CD4-positive, alpha-beta T cell treated with Interleukin-6 at 100 ng/mL for 8 hours (primary cell): ENCODE measurements around the gene TMEM175.
"Not testable (repeated sequence)": the region's sequence is repeated elsewhere in the genome, so short reads cannot be mapped to it uniquely, and the experiment has no call there.

ENCODE experiments used
- DNase-seq: peaks from one replicate; pipeline ENCODE4 v3.0.0-alpha.2; 2020; ENCODE audit warnings: mixed read lengths, low spot score

Gene TMEM175

GRCh38 chr4:989722-990471 is 57.6 kb downstream of the TMEM175 start:
- DNase-seq = no peak

GRCh38 chr4:990746-991367 is 58.6 kb downstream of the TMEM175 start:
- DNase-seq = no peak

GRCh38 chr4:991451-992296 is 59.4 kb downstream of the TMEM175 start:
- no peak for DNase-seq

- DNase-seq = no peak
These were observed 60.2 kb downstream of the TMEM175 start for GRCh38 chr4:992297-993110.

- no peak for DNase-seq
These were observed 61.1 kb downstream of the TMEM175 start, which contains the start of gene SLC26A1 for GRCh38 chr4:993111-994029. TSS of gene SLC26A1 (minus strand) at chr4:993404. CDS start at chr4:991703, 1,701 bp downstream.

- DNase-seq = no peak
These were observed 63.2 kb downstream of the TMEM175 start for GRCh38 chr4:995311-996026.

GRCh38 chr4:996030-996996 is 64.1 kb downstream of the TMEM175 start:
- no peak for DNase-seq

- DNase-seq = no peak
These were observed 64.7 kb downstream of the TMEM175 start for GRCh38 chr4:996997-997374.

- DNase-seq = no peak
These were observed 65.3 kb downstream of the TMEM175 start for GRCh38 chr4:997375-998071.

- no peak for DNase-seq
These were observed 65.9 kb downstream of the TMEM175 start for GRCh38 chr4:998096-998691.

- not testable (repeated sequence) for DNase-seq
These were observed 67.1 kb downstream of the TMEM175 start for GRCh38 chr4:999240-999863.

- no peak for DNase-seq
These were observed 67.7 kb downstream of the TMEM175 start for GRCh38 chr4:999882-1000425.

GRCh38 chr4:1000686-1001260 is 68.5 kb downstream of the TMEM175 start:
- DNase-seq = no peak

GRCh38 chr4:1001561-1002130 is 69.4 kb downstream of the TMEM175 start:
- DNase-seq = no peak

GRCh38 chr4:1002131-1002630 is 69.9 kb downstream of the TMEM175 start:
- no peak for DNase-seq

- no peak for DNase-seq
These were observed 70.5 kb downstream of the TMEM175 start for GRCh38 chr4:1002631-1003251.
